ENCODE measurements around the gene IL17B.

GRCh38 chr5:149348518-149348917 lies 30.6 kb downstream of the IL17B start:
- TF ChIP-seq CTCF (IDR thresholded peaks at IDR 0.05) (no peak), POLR2A (IDR thresholded peaks at IDR 0.05) (no peak)

Data from upper lobe of left lung (tissue), 4 donors.